OCI-LY7 (cell line): Measurements from ENCODE around the gene ABHD17A. TPM values are rescaled to one million over a fixed set of nuclear protein-coding genes. Genes with fewer than 3 reads are reported as not detected.

Experiments
- BruUV-seq: library from RNA; stranded (reverse); fragments of 400-500 nt; replicated peaks from 2 replicates; lab custom pipeline; 2021; lab: Mats Ljungman, UMichigan
- CTCF ChIA-PET: fragments of 300-600 bp; sonication (Branson Sonifier 250); formaldehyde crosslinking; loops from one replicate; lab custom pipeline; 2022; ENCODE audit warnings: antibody characterized with exemption; ENCODE audit not compliant: unreplicated experiment; lab: Charles Lee
- POLR2A ChIA-PET: fragments of 300-600 bp; sonication (Branson Sonifier 250); formaldehyde crosslinking; loops from one replicate; lab custom pipeline; 2022; ENCODE audit warnings: antibody characterized with exemption; lab: Charles Lee
- DNase-seq: peaks from one replicate; pipeline ENCODE4 v3.0.0-alpha.2; 2015; ENCODE audit warnings: low spot score
- H2AFZ ChIP-seq: fragments of 200-600 bp; sonication (generic), shearing (Covaris generic); 2 replicates; pipeline ENCODE4 v1.6.1; 2014; ENCODE audit warnings: mild to moderate bottlenecking, antibody characterized with exemption, low read length, moderate library complexity
- H3K27ac ChIP-seq: fragments of 200-600 bp; sonication (generic); 2 replicates; pipeline ENCODE4 v1.5.1; 2014; ENCODE audit warnings: mixed run types, low read depth, mild to moderate bottlenecking, moderate library complexity, low read length, inconsistent platforms; ENCODE audit not compliant: poor library complexity, severe bottlenecking
- H3K36me3 ChIP-seq: fragments of 200-600 bp; sonication (generic); 2 replicates; pipeline ENCODE4 v1.6.1; 2014; ENCODE audit warnings: mild to moderate bottlenecking, antibody characterized with exemption, low read length, moderate library complexity, mixed read lengths; ENCODE audit not compliant: insufficient read depth
- H3K4me1 ChIP-seq: fragments of 200-600 bp; sonication (generic); 2 replicates; pipeline ENCODE4 v1.5.1; 2014; ENCODE audit warnings: mild to moderate bottlenecking, low read length; ENCODE audit not compliant: insufficient read depth, poor library complexity, severe bottlenecking
- H3K4me2 ChIP-seq: fragments of 200-600 bp; sonication (generic); 2 replicates; pipeline ENCODE4 v1.6.1; 2014; ENCODE audit warnings: mild to moderate bottlenecking, low read length
- H3K4me3 ChIP-seq: fragments of 200-600 bp; sonication (generic); 2 replicates; pipeline ENCODE4 v1.5.1; 2014; ENCODE audit warnings: mild to moderate bottlenecking, low read depth, low read length; ENCODE audit not compliant: poor library complexity, severe bottlenecking
- H3K79me2 ChIP-seq: fragments of 200-600 bp; sonication (generic); 2 replicates; pipeline ENCODE4 v1.6.1; 2016; ENCODE audit warnings: low read depth, mild to moderate bottlenecking, low read length, moderate library complexity, mixed read lengths; ENCODE audit not compliant: insufficient read depth
- H3K9me2 ChIP-seq: fragments of 200-600 bp; sonication (generic); 2 replicates; pipeline ENCODE4 v1.6.1; 2016; ENCODE audit warnings: mild to moderate bottlenecking, low read length, mixed read lengths; ENCODE audit not compliant: insufficient read depth
- H3K9me3 ChIP-seq: fragments of 200-600 bp; sonication (generic); 2 replicates; pipeline ENCODE4 v1.6.1; 2014; ENCODE audit warnings: mild to moderate bottlenecking, mixed run types, low read length, mixed read lengths
- H4K20me1 ChIP-seq: fragments of 200-600 bp; sonication (generic); 2 replicates; pipeline ENCODE4 v1.6.1; 2014; ENCODE audit warnings: mild to moderate bottlenecking, antibody characterized with exemption, low read length, moderate library complexity, mixed read lengths; ENCODE audit not compliant: insufficient read depth
- EZH2phosphoT487 ChIP-seq: fragments of 200-600 bp; sonication (generic); IDR thresholded peaks from 2 replicates; pipeline ENCODE4 v1.6.1; 2018; ENCODE audit warnings: low read depth, borderline replicate concordance, mild to moderate bottlenecking, mixed run types, antibody characterized with exemption, low read length, moderate library complexity, mixed read lengths
- intact Hi-C: fragments of 100-400 bp; cut with micrococcal nuclease; formaldehyde crosslinking; loops from one replicate; pipeline ENCODE4 v1.10.0; 2022; ENCODE audit not compliant: unreplicated experiment
- total RNA-seq, 2 experiments: library from RNA; depleted of rRNA in 1 of 2; stranded (reverse); fragments of >200 nt in 1 of 2; shearing (Covaris generic) in 1 of 2; gene quantifications; 2 replicates each; pipeline ENCODE4 v1.2.3, GENCODE V29; 2014 to 2022
- TF ChIP-seq, protein P1 (sequence below): fragments of 200-600 bp; sonication (generic); conservative IDR thresholded peaks from 2 replicates; pipeline ENCODE4 v1.5.1; 2014; ENCODE audit warnings: mild to moderate bottlenecking, antibody characterized with exemption, low read length, moderate library complexity, mixed read lengths

Gene ABHD17A
- total RNA-seq, 2 experiments from 2014 or later, result 71.3 to 130 TPM

DNA sequence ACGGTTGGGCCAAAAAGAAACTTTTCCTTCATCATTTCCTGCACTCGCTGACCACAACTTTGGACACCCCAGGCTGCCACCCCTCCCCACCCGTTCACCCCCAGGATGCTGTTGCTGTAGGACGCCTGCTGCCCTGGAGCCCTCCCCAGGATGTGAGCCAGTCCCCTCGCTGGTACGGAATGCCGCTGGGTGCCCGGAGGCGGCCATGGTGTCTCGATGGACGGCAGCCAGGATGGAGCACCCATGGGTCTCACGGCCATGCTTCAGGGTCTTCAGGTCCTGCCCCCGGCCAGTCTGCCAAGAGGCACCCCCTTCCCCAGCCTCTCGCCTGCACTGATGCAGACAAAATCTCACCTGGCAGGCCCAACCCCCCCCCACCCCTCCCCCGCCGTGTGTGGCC, 40.2 kb upstream of the ABHD17A start:
- CTCF ChIA-PET, result no interaction called here
- Histone ChIP-seq H3K36me3 (peaks cover 41% of the 10 kb centered on the region), H3K4me3 (no peak overlapping the region), H3K27ac (no peak overlapping the region), H3K9me2 (no peaks in the 10 kb centered on the region), H3K9me3 (no peaks in the 10 kb centered on the region), H3K4me2 (no peak overlapping the region), H3K4me1 (peaks cover 26% of the 10 kb centered on the region), H4K20me1 (no peaks in the 10 kb centered on the region), H2AFZ (no peak overlapping the region), H3K79me2 (no peaks in the 10 kb centered on the region)
- no peak for DNase-seq
- intact Hi-C loops, result no loop called here
- TF ChIP-seq EZH2phosphoT487, result no peak
- TF ChIP-seq, protein P1, sequence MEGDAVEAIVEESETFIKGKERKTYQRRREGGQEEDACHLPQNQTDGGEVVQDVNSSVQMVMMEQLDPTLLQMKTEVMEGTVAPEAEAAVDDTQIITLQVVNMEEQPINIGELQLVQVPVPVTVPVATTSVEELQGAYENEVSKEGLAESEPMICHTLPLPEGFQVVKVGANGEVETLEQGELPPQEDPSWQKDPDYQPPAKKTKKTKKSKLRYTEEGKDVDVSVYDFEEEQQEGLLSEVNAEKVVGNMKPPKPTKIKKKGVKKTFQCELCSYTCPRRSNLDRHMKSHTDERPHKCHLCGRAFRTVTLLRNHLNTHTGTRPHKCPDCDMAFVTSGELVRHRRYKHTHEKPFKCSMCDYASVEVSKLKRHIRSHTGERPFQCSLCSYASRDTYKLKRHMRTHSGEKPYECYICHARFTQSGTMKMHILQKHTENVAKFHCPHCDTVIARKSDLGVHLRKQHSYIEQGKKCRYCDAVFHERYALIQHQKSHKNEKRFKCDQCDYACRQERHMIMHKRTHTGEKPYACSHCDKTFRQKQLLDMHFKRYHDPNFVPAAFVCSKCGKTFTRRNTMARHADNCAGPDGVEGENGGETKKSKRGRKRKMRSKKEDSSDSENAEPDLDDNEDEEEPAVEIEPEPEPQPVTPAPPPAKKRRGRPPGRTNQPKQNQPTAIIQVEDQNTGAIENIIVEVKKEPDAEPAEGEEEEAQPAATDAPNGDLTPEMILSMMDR, result no peak
- TSS peak; percentile 91 for BruUV-seq
- POLR2A ChIA-PET, result no interaction called here

DNA sequence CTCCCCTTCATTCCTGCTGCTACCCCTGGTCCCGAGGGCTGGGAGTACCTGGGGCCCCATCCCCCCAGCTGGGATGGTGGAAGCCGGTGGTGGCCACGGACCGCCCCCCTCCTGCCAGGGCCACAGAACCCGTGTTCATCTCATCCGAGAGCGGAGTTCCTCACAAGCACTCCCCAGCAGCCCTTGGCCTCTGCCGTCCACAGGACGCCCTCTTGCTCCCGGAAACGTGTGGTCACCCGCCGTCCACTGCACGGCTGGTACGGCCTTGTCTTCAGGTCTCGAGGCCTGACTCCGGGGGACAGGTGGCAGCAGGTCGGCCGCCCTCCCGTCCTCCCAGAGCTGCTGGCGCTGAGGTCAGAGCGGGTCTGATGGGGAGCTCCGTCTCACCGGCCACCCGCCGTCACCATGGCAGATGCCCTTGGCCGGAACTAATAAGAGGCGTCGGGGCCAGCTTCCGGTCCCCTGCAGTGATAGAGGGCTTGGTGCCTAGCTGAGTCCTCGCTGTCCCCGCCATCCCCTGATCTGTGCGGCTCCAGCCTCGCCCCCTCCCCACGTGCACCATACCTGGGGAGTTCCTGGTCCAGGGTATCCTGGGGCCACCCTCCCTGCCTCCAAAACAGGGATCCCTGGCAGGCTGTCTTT, 39.1 kb upstream of the ABHD17A start:
- H3K79me2 ChIP-seq, result no peaks in the 10 kb centered on the region
- no peak overlapping the region for H3K4me2 ChIP-seq
- no peaks in the 10 kb centered on the region for H3K9me3 ChIP-seq
- no peak for TF ChIP-seq EZH2phosphoT487
- TF ChIP-seq, protein P1, result no peak
- ChIA-PET CTCF (no interaction called here), POLR2A (no interaction called here)
- no TSS peak for BruUV-seq
- intact Hi-C loops, result no loop called here
- H2AFZ ChIP-seq, result no peak overlapping the region
- peaks cover 20% of the 10 kb centered on the region for H3K4me1 ChIP-seq
- H4K20me1 ChIP-seq, result no peaks in the 10 kb centered on the region
- DNase-seq, result no peak
- no peaks in the 10 kb centered on the region for H3K9me2 ChIP-seq
- H3K27ac ChIP-seq, result peak overlapping the region; percentile 70
- H3K36me3 ChIP-seq, result peaks cover 49% of the 10 kb centered on the region
- H3K4me3 ChIP-seq, result no peak overlapping the region

DNA sequence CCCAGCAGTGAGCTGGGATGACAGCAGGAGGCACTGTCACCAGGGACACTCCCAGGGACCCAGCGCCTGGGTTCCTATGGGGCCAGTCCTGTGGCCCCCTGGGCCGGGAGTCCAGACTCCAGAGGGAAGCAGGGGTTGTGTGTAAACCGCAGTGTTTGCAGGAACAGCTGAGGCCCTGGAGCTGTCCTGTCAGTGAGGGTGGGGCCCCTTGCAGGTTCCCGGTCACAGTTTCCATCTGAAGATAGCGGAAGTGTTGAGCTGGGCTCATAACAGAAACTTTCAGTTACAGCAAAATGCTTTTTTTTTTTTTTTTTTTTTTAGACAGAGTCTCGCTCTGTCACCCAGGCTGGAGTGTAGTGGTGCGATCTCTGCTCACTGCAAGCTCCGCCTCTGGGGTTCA, 38.0 kb upstream of the ABHD17A start:
- peaks cover 59% of the 10 kb centered on the region for H3K36me3 ChIP-seq
- CTCF ChIA-PET, result no interaction called here
- no peaks in the 10 kb centered on the region for H3K9me3 ChIP-seq
- peak overlapping the region; percentile 59 for H3K4me2 ChIP-seq
- peak; percentile 69 for DNase-seq
- POLR2A ChIA-PET, result interaction anchor here (0.7 kb wide), 1 partner anchor 65 kb away, joined by 4 read pairs; no protein-coding TSS in a partner anchor
- TF ChIP-seq EZH2phosphoT487, result no peak
- TF ChIP-seq, protein P1, result 0 out of 2 replicates have a peak, but pooled peaks have one; percentile 21
- no peaks in the 10 kb centered on the region for H3K79me2 ChIP-seq
- peak overlapping the region; percentile 70 for H3K27ac ChIP-seq
- intact Hi-C loops, result no loop called here
- BruUV-seq, result no TSS peak
- no peaks in the 10 kb centered on the region for H3K9me2 ChIP-seq
- no peak overlapping the region for H2AFZ ChIP-seq
- no peak overlapping the region for H3K4me3 ChIP-seq
- no peaks in the 10 kb centered on the region for H4K20me1 ChIP-seq
- peaks cover 14% of the 10 kb centered on the region for H3K4me1 ChIP-seq
